ENCODE data around the gene ELOVL3. TPM values are rescaled to one million over a fixed set of nuclear protein-coding genes. Genes with fewer than 3 reads are reported as not detected.
"Not testable (repeated sequence)": the region's sequence is repeated elsewhere in the genome, so short reads cannot be mapped to it uniquely, and the experiment has no call there.

ELOVL3 gene
- total and polyA plus RNA-seq, 8 donors, result 0.12 to 0.92 (median 0.58) TPM

GRCh38 chr10:102211615-102212299 is 14.3 kb upstream of the ELOVL3 start:
- TF ChIP-seq CTCF (IDR thresholded peaks at IDR 0.05), result no peak
- DNase-seq (no peak), ATAC-seq (no peak)
- Histone ChIP-seq H3K4me1 (no peaks in the 10 kb centered on the region), H3K36me3 (no peaks in the 10 kb centered on the region), H3K27me3 (no peaks in the 10 kb centered on the region), H3K4me3 (no peak overlapping the region), H3K9me3 (no peaks in the 10 kb centered on the region), H3K27ac (no peak overlapping the region)
- intact Hi-C loops (cut with DNase I), result no loop called here

GRCh38 chr10:102213599-102213998 is 12.5 kb upstream of the ELOVL3 start:
- ATAC-seq, H3K4me1 ChIP-seq: not testable (repeated sequence)

GRCh38 chr10:102219370-102219769 is 6.7 kb upstream of the ELOVL3 start:
- no peak overlapping the region for H3K27ac ChIP-seq
- no peak for ATAC-seq
- no peak for DNase-seq
- H3K4me1 ChIP-seq, result no peaks in the 10 kb centered on the region
- no peak overlapping the region for H3K4me3 ChIP-seq
- no peaks in the 10 kb centered on the region for H3K9me3 ChIP-seq
- no peaks in the 10 kb centered on the region for H3K36me3 ChIP-seq
- no peak for TF ChIP-seq CTCF (IDR thresholded peaks at IDR 0.05)
- H3K27me3 ChIP-seq, result no peaks in the 10 kb centered on the region
- intact Hi-C loops (cut with DNase I), result no loop called here

More at GRCh38 chr10:102213599-102213998, 12.5 kb upstream of the ELOVL3 start:
- H3K27ac ChIP-seq; H3K4me3 ChIP-seq; H3K36me3 ChIP-seq; intact Hi-C loops (cut with DNase I); H3K27me3 ChIP-seq; DNase-seq; H3K9me3 ChIP-seq: not testable (repeated sequence)

GRCh38 chr10:102220612-102221011 is 5.5 kb upstream of the ELOVL3 start:
- intact Hi-C loops (cut with DNase I), result no loop called here
- H3K36me3 ChIP-seq, result no peaks in the 10 kb centered on the region
- no peaks in the 10 kb centered on the region for H3K27me3 ChIP-seq
- no peak for TF ChIP-seq CTCF (IDR thresholded peaks at IDR 0.05)
- DNase-seq, result no peak
- no peak overlapping the region for H3K4me3 ChIP-seq
- H3K4me1 ChIP-seq, result peaks cover 4 to 5% of the 10 kb centered on the region in 2 donors
- H3K9me3 ChIP-seq, result no peaks in the 10 kb centered on the region
- peak; percentile 33 for ATAC-seq
- H3K27ac ChIP-seq, result no peak overlapping the region

GRCh38 chr10:102222797-102223196 is 3.3 kb upstream of the ELOVL3 start:
- peaks cover 13 to 24% of the 10 kb centered on the region in 2 donors for H3K4me1 ChIP-seq
- ATAC-seq (no peak), DNase-seq (no peak)
- H3K27ac ChIP-seq, result no peak overlapping the region
- TF ChIP-seq CTCF (IDR thresholded peaks at IDR 0.05), result no peak
- no peaks in the 10 kb centered on the region for H3K9me3 ChIP-seq
- intact Hi-C loops (cut with DNase I), result no loop called here
- H3K4me3 ChIP-seq, result no peak overlapping the region
- H3K36me3 ChIP-seq, result no peaks in the 10 kb centered on the region
- no peaks in the 10 kb centered on the region for H3K27me3 ChIP-seq

GRCh38 chr10:102226542-102226870 is 407 bp downstream of the ELOVL3 start:
- intact Hi-C loops (cut with DNase I), result no loop called here
- Histone ChIP-seq H3K36me3 (no peaks in the 10 kb centered on the region), H3K4me3 (peak overlapping the region; percentile 16 to 37), H3K27me3 (peaks cover 11 to 17% of the 10 kb centered on the region in 2 donors), H3K4me1 (peaks cover 20 to 40% of the 10 kb centered on the region in 2 donors), H3K9me3 (no peaks in the 10 kb centered on the region), H3K27ac (peak overlapping the region in 1 of 2 donors; percentile 67)
- ATAC-seq, result no peak
- TF ChIP-seq CTCF (IDR thresholded peaks at IDR 0.05), result no peak
- DNase-seq, result no peak
